ENCODE results near the gene PLEKHJ1. TPM values are rescaled to one million over a fixed set of nuclear protein-coding genes. Genes with fewer than 3 reads are reported as not detected.

PLEKHJ1 gene
- polyA plus RNA-seq, 2 of the 4 experiments (the other 2 are of a cell fraction), result 19.9 to 33.9 TPM

DNA sequence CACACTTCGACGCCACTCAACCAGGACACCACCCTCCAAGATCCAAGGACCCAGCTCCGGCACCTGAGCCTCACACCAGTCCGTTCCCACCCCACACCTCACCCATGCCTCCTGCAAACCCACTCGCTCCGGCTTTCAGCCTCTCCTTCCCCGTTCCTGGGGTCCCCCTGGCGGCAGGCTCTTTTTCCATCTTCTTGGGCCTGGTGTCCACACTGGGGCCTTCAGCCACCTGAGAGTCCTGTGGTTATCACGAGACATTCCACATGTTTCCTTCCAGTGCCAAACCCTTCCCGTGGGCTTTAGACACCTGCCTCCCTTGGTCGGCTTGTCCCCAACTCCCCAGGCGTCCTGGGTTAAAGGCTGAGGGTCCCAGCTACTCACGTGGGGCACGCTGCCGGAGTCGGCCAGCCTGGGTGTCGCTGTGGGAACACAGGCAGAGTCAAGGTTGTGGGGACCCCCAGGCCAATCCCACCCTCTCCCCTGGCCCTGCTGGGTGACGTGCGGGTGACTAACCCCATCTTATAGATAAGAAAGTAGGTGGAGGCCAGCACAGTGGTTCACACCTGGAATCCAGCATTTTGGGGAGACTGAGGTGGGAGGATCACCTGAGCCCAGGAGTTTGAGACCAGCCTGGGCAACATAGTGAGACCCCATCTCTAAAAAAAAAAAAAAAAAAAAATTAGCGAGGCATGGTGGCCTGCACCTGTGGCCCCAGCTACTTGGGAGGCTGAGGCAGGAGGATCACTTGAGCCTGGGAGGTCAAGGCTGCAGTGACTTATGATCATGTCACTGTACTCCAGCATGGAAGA lies 18.1 kb upstream of the PLEKHJ1 start:
- WGBS (ENCODE audit: missing lambda C conversion rate), result 85% methylated on average over 13 of the region's 20 CpGs
- TF ChIP-seq RCOR1 (IDR thresholded peaks at IDR 0.05; ENCODE audit: low read depth, low read length) (no peak), FOXS1 (CRISPR knock-in tag; IDR thresholded peaks at IDR 0.05) (no peak), BHLHE40 (IDR thresholded peaks at IDR 0.05; ENCODE audit: low read depth, low read length) (no peak), SMC3 (IDR thresholded peaks at IDR 0.05) (no peak), CBX8 (IDR thresholded peaks at IDR 0.05) (no peak), CEBPB (IDR thresholded peaks at IDR 0.05) (no peak), HDAC2 (IDR thresholded peaks at IDR 0.05) (no peak), KDM1A (IDR thresholded peaks at IDR 0.05; ENCODE audit: low read depth) (no peak), ZC3H11A (IDR thresholded peaks at IDR 0.05) (no peak)
- DNase-seq (ENCODE audit: low read depth in 1 of 2, low spot score in 1 of 2), result no peak
- FAIRE-seq, result no peak
- no peak overlapping the region for H3K27ac ChIP-seq
- ChIA-PET POLR2A (no interaction called here), CTCF (interaction anchor here (0.7 to 1.5 kb wide), 3 partner anchors 15 to 99 kb away, joined by 3 to 5 read pairs (median 4); partner anchors contain the start of gene PLEKHJ1)
- H3K4me1 ChIP-seq, result peaks cover 2% of the 10 kb centered on the region; the same call in 2 of the 3 replicates
- no peaks in the 10 kb centered on the region for H3K9me3 ChIP-seq
- H3K4me3 ChIP-seq, result no peak overlapping the region
- no peak overlapping the region for H3K4me2 ChIP-seq
- ATAC-seq, result peak in 1 of 2 experiments; percentile 3; a peak in 2 of 6 replicates

DNA sequence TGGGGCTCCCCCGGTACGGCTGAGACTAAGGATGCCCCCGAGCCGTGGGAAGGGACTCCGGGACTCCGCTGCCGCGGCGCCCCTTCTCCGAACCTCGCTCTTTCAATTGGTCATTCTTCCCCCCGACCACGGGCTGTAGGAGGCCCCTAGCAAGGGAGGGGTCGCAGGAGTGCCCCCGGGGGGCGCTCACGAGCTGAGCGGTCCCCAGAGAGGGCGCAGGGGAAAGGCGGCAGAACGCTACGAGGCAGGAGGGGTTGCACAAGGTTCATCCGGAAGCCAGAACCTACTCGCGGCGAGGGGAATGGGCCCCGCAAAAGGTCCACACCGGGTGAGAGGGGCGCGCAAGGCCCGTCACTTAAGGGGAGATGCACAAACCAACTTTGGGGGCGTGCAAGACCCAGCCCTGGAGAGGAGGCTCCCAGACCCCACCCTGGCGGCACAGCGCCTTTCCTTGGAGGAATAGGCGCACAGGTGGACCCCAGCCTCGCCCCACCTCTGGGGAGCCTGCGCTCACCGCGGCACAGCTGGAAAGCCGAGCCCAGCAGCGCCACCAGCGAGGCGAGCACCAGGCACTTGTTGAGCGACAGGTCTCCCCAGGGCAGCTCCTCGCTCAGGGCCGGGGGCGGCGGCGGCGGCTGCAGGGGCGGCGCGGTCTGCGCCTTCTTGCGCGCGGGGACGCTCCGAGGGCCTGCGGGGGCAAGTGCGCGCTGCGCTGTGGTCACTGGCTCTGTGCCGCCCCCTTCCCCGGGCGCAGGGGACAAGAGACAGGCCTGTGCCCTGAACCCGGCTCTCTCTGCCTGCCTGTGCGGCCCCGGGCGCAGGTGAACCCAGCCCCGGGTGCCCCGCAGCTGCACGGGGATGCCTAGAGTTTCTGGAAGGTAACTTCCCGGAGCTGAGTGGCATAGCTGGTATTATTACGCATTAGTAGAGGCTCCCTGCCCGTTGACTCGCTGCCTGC lies 17.3 kb upstream of the PLEKHJ1 start:
- POLR2A ChIA-PET, result no interaction called here
- no peaks in the 10 kb centered on the region for H3K4me1 ChIP-seq
- no peak overlapping the region for H3K4me2 ChIP-seq
- no peak overlapping the region for H3K4me3 ChIP-seq
- CTCF ChIA-PET, result interaction anchor here (0.7 to 1.5 kb wide), 3 partner anchors 8 to 98 kb away, joined by 4 to 5 read pairs (median 5); partner anchors contain the start of gene PLEKHJ1
- ATAC-seq (no peak; a peak in 1 of 6 replicates), FAIRE-seq (no peak), DNase-seq (ENCODE audit: low read depth in 1 of 2, low spot score in 1 of 2) (no peak)
- no peak overlapping the region for H3K27ac ChIP-seq
- no peaks in the 10 kb centered on the region for H3K9me3 ChIP-seq
- WGBS (ENCODE audit: missing lambda C conversion rate), result 87% methylated on average over 35 of the region's 77 CpGs
- TF ChIP-seq CHD2 (IDR thresholded peaks at IDR 0.05; ENCODE audit: low read length, partially characterized antibody) (no peak), JUNB (IDR thresholded peaks at IDR 0.05) (no peak), ELK1 (IDR thresholded peaks at IDR 0.05; ENCODE audit: low read depth, low read length) (no peak), TFCP2L1 (CRISPR knock-in tag; IDR thresholded peaks at IDR 0.05) (no peak), SREBF2 (IDR thresholded peaks at IDR 0.05) (no peak), NPAS2 (CRISPR knock-in tag; IDR thresholded peaks at IDR 0.05; ENCODE audit: borderline replicate concordance) (no peak), ZSCAN20 (CRISPR knock-in tag; IDR thresholded peaks at IDR 0.05) (no peak), RNF2 (IDR thresholded peaks at IDR 0.05; ENCODE audit: borderline replicate concordance, low read depth) (no peak), CTCF (IDR thresholded peaks at IDR 0.05) (no peak), MAZ (IDR thresholded peaks at IDR 0.05; ENCODE audit: borderline replicate concordance, low read depth, low read length) (no peak), USF2 (IDR thresholded peaks at IDR 0.05) (no peak), RAD21 (conservative IDR thresholded peaks at IDR 0.05 in 1 of 2, IDR thresholded peaks at IDR 0.05 in 1 of 2) (no peak), TP53 (CRISPR knock-in tag; IDR thresholded peaks at IDR 0.05) (no peak), ZC3H11A (IDR thresholded peaks at IDR 0.05) (no peak), CBX8 (IDR thresholded peaks at IDR 0.05) (no peak), ZNF302 (CRISPR knock-in tag; IDR thresholded peaks at IDR 0.05) (no peak), FOSB (CRISPR knock-in tag; IDR thresholded peaks at IDR 0.05) (no peak), RFX5 (IDR thresholded peaks at IDR 0.05) (no peak)

Data from A549 (cell line).